ENCODE measurements around the gene SUPT6H. TPM values are rescaled to one million over a fixed set of nuclear protein-coding genes. Genes with fewer than 3 reads are reported as not detected.
A peak's percentile ranks its signal among the peaks of the same experiment; 100 is the strongest.

SUPT6H gene
- total RNA-seq, 2 experiments from 2014 or later = 33.7 to 76.5 TPM

DNA sequence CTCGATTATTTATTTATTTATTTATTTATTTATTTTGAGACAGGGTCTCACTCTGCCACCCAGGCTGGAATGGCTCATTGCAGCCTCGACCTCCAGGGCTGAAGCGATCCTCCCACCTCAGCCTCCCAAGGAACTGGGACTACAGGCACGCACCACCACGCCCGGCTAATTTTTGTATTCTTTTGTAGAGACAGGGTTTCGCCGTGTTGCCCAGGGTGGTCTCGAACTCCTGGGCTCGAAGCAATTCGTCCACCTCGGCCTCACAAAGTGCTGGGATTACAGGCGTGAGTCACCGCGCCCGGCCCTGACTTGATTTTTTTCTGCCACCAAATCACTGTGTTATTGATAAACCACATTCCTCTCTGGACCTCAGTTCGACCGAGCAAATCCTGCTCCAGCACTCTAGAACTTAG is 57.0 kb downstream of the SUPT6H start:
- no peak for DNase-seq (ENCODE audit: low spot score)
- intact Hi-C loops (cut with micrococcal nuclease; ENCODE audit: unreplicated experiment) = no loop called here
- Histone ChIP-seq H3K4me2 (ENCODE audit: low read length) (peak overlapping the region; percentile 92), H3K9me3 (ENCODE audit: low read length) (no peaks in the 10 kb centered on the region), H3K4me1 (ENCODE audit: insufficient read depth, low read length, poor library complexity, severe bottlenecking) (peaks cover 36% of the 10 kb centered on the region), H3K4me3 (ENCODE audit: low read depth, low read length, poor library complexity, severe bottlenecking) (peak overlapping the region; percentile 88), H3K79me2 (ENCODE audit: insufficient read depth, low read depth, low read length) (peaks cover 35% of the 10 kb centered on the region), H3K9me2 (ENCODE audit: insufficient read depth, low read length) (no peaks in the 10 kb centered on the region), H3K27ac (ENCODE audit: low read depth, low read length, poor library complexity, severe bottlenecking) (peak overlapping the region; percentile 82), H3K36me3 (ENCODE audit: insufficient read depth, low read length) (peaks cover 42% of the 10 kb centered on the region), H2AFZ (ENCODE audit: low read length) (peak overlapping the region; percentile 77; the same call in 1 of the 2 replicates), H4K20me1 (ENCODE audit: insufficient read depth, low read length) (peaks cover 9% of the 10 kb centered on the region; the same call in 1 of the 2 replicates)
- TF ChIP-seq EZH2phosphoT487 (IDR thresholded peaks at IDR 0.05; ENCODE audit: borderline replicate concordance, low read depth, low read length) = no peak
- no peak for TF ChIP-seq CTCF (conservative IDR thresholded peaks at IDR 0.05; ENCODE audit: low read length)
- ChIA-PET CTCF (ENCODE audit: unreplicated experiment) (interaction anchor here (0.8 to 1.1 kb wide), 2 partner anchors 8 to 9 kb away, joined by 4 to 7 read pairs; no protein-coding TSS in a partner anchor), POLR2A (interaction anchor here (0.5 to 2.5 kb wide), 13 partner anchors 8 to 233 kb away, joined by 3 to 18 read pairs (median 5); partner anchors contain the start of genes NEK8, PHF12, PROCA1 and SDF2)
- no TSS peak for BruUV-seq (replicated peaks)

- peak overlapping the region; percentile 100 for H3K4me2 ChIP-seq (ENCODE audit: low read length)
- BruUV-seq (replicated peaks) = TSS peak; percentile 90
- H3K36me3 ChIP-seq (ENCODE audit: insufficient read depth, low read length) = peaks cover 56% of the 10 kb centered on the region
- POLR2A ChIA-PET = interaction anchor here (0.6 to 2.5 kb wide), 12 partner anchors 8 to 231 kb away, joined by 3 to 18 read pairs (median 4); partner anchors contain the start of genes NEK8, PHF12, PROCA1 and SDF2
- H3K4me1 ChIP-seq (ENCODE audit: insufficient read depth, low read length, poor library complexity, severe bottlenecking) = peaks cover 50% of the 10 kb centered on the region
- no peaks in the 10 kb centered on the region for H3K9me2 ChIP-seq (ENCODE audit: insufficient read depth, low read length)
- DNase-seq (ENCODE audit: low spot score) = peak; percentile 62
- peak overlapping the region; percentile 82 for H3K27ac ChIP-seq (ENCODE audit: low read depth, low read length, poor library complexity, severe bottlenecking)
- no peaks in the 10 kb centered on the region for H3K9me3 ChIP-seq (ENCODE audit: low read length)
- intact Hi-C loops (cut with micrococcal nuclease; ENCODE audit: unreplicated experiment) = loop anchor here (2.0 kb wide), 1 partner anchor 74 kb away; no protein-coding TSS in a partner anchor
- TF ChIP-seq EZH2phosphoT487 (IDR thresholded peaks at IDR 0.05; ENCODE audit: borderline replicate concordance, low read depth, low read length) (no peak), CTCF (conservative IDR thresholded peaks at IDR 0.05; ENCODE audit: low read length) (peak; percentile 62)
- CTCF ChIA-PET (ENCODE audit: unreplicated experiment) = no interaction called here
- H3K79me2 ChIP-seq (ENCODE audit: insufficient read depth, low read depth, low read length) = peaks cover 35% of the 10 kb centered on the region
- peak overlapping the region; percentile 88 for H3K4me3 ChIP-seq (ENCODE audit: low read depth, low read length, poor library complexity, severe bottlenecking)
- H2AFZ ChIP-seq (ENCODE audit: low read length) = no peak overlapping the region
- H4K20me1 ChIP-seq (ENCODE audit: insufficient read depth, low read length) = peaks cover 9% of the 10 kb centered on the region; the same call in 1 of the 2 replicates
These were observed 58.4 kb downstream of the SUPT6H start for GRCh38 chr17:28720247-28720996.

Measured in OCI-LY7 (cell line).